GM18870 (cell line): ENCODE data around the gene KDM4B.

Experiments used
- ATAC-seq: cut with Tn5 transposase; IDR thresholded peaks from one replicate; pipeline ENCODE4 v1.9.1; 2021; ENCODE audit warnings: moderate library complexity; ENCODE audit not compliant: unreplicated experiment

The KDM4B gene

GRCh38 chr19:5119297-5119998 is 150.5 kb downstream of the KDM4B start:
- ATAC-seq, result no peak

GRCh38 chr19:5120321-5120720 is 151.4 kb downstream of the KDM4B start:
- ATAC-seq, result no peak

- ATAC-seq, result no peak
Observed at GRCh38 chr19:5120833-5121232, 151.9 kb downstream of the KDM4B start.

GRCh38 chr19:5121266-5122120 is 152.6 kb downstream of the KDM4B start:
- ATAC-seq, result no peak

- no peak for ATAC-seq
Observed at GRCh38 chr19:5122121-5122400, 153.1 kb downstream of the KDM4B start.

- ATAC-seq, result no peak
Observed at GRCh38 chr19:5122671-5123409, 153.9 kb downstream of the KDM4B start.

GRCh38 chr19:5123646-5124045 is 154.7 kb downstream of the KDM4B start:
- ATAC-seq, result no peak

- no peak for ATAC-seq
Observed at GRCh38 chr19:5124111-5124855, 155.4 kb downstream of the KDM4B start.

- no peak for ATAC-seq
Observed at GRCh38 chr19:5125376-5125775, 156.5 kb downstream of the KDM4B start.

- no peak for ATAC-seq
Observed at GRCh38 chr19:5125797-5126497, 157.0 kb downstream of the KDM4B start.

- no peak for ATAC-seq
Observed at GRCh38 chr19:5126498-5127223, 157.7 kb downstream of the KDM4B start.

GRCh38 chr19:5127717-5128116 is 158.8 kb downstream of the KDM4B start:
- no peak for ATAC-seq

- no peak for ATAC-seq
Observed at GRCh38 chr19:5128251-5128935, 159.5 kb downstream of the KDM4B start.

GRCh38 chr19:5128936-5129389 is 160.1 kb downstream of the KDM4B start:
- no peak for ATAC-seq

GRCh38 chr19:5129691-5130090 is 160.8 kb downstream of the KDM4B start:
- no peak for ATAC-seq

GRCh38 chr19:5130371-5131030 is 161.6 kb downstream of the KDM4B start:
- ATAC-seq, result peak; percentile 39

- peak; percentile 29 for ATAC-seq
Observed at GRCh38 chr19:5131031-5131505, 162.2 kb downstream of the KDM4B start.

GRCh38 chr19:5131506-5132205 is 162.7 kb downstream of the KDM4B start:
- ATAC-seq, result no peak
